GM23338 (cell line): ENCODE results near the gene CLSTN2. TPM values are rescaled to one million over a fixed set of nuclear protein-coding genes. Genes with fewer than 3 reads are reported as not detected.

ENCODE experiments used
- ATAC-seq: fragments of 200-7000 bp; cut with Tn5 transposase; 3 replicates; pipeline ENCODE4 v1.9.1; 2020
- DNase-seq: peaks from one replicate; pipeline ENCODE4 v3.0.0-alpha.2; 2015; ENCODE audit warnings: low spot score
- H2AFZ ChIP-seq: fragments of 200-600 bp; sonication (generic); 2 replicates; pipeline ENCODE4 v1.8.0; 2016; ENCODE audit warnings: antibody characterized with exemption, mild to moderate bottlenecking, moderate library complexity
- H3F3A ChIP-seq: fragments of 200-600 bp; sonication (generic); replicated peaks from 2 replicates; pipeline ENCODE4 v1.8.0; 2017; ENCODE audit warnings: antibody characterized with exemption, mixed run types, low read depth
- H3K27ac ChIP-seq: fragments of 200-600 bp; sonication (generic); 2 replicates; pipeline ENCODE4 v1.6.1; 2016; ENCODE audit warnings: low read depth
- H3K27me3 ChIP-seq: fragments of 200-600 bp; sonication (generic); 2 replicates; pipeline ENCODE4 v1.8.0; 2016; ENCODE audit warnings: mild to moderate bottlenecking, mixed run types, moderate library complexity; ENCODE audit not compliant: insufficient read depth
- H3K36me3 ChIP-seq: fragments of 200-600 bp; sonication (generic); 2 replicates; pipeline ENCODE4 v1.8.0; 2016; ENCODE audit warnings: mild to moderate bottlenecking; ENCODE audit not compliant: insufficient read depth
- H3K4me1 ChIP-seq: fragments of 200-600 bp; sonication (generic); 2 replicates; pipeline ENCODE4 v1.8.0; 2016; ENCODE audit warnings: mild to moderate bottlenecking, moderate library complexity; ENCODE audit not compliant: insufficient read depth
- H3K4me2 ChIP-seq: fragments of 200-600 bp; sonication (generic); 2 replicates; pipeline ENCODE4 v1.7.1; 2017; ENCODE audit warnings: mixed run types
- H3K4me3 ChIP-seq: fragments of 200-600 bp; sonication (generic); 2 replicates; pipeline ENCODE4 v1.6.1; 2016; ENCODE audit warnings: mixed run types
- H3K79me2 ChIP-seq: fragments of 200-600 bp; sonication (generic); replicated peaks from 2 replicates; pipeline ENCODE4 v1.8.0; 2017; ENCODE audit warnings: mild to moderate bottlenecking; ENCODE audit not compliant: insufficient read depth
- H3K9me2 ChIP-seq: fragments of 200-600 bp; sonication (generic); 2 replicates; pipeline ENCODE4 v1.8.0; 2017; ENCODE audit not compliant: insufficient read depth
- H4K20me1 ChIP-seq: fragments of 200-600 bp; sonication (generic); replicated peaks from 2 replicates; pipeline ENCODE4 v1.8.0; 2017; ENCODE audit warnings: mild to moderate bottlenecking; ENCODE audit not compliant: insufficient read depth
- H3K27ac Mint-ChIP-seq: 2 replicates; pipeline ENCODE4 v1.8.0; 2020; ENCODE audit warnings: inconsistent platforms, mild to moderate bottlenecking, moderate library complexity, mixed read lengths
- H3K27me3 Mint-ChIP-seq: 3 replicates; pipeline ENCODE4 v1.8.0; 2022; ENCODE audit warnings: low read depth, mild to moderate bottlenecking, moderate library complexity, mixed read lengths, inconsistent platforms; ENCODE audit not compliant: insufficient read depth, poor library complexity
- H3K36me3 Mint-ChIP-seq: 3 replicates; pipeline ENCODE4 v1.8.0; 2021; ENCODE audit warnings: low read depth, mild to moderate bottlenecking, inconsistent platforms, moderate library complexity, mixed read lengths
- H3K4me1 Mint-ChIP-seq: 3 replicates; pipeline ENCODE4 v1.8.0; 2020; ENCODE audit warnings: mild to moderate bottlenecking, inconsistent platforms, mixed read lengths
- H3K4me3 Mint-ChIP-seq: 3 replicates; pipeline ENCODE4 v1.8.0; 2021; ENCODE audit warnings: moderate library complexity, mild to moderate bottlenecking, inconsistent platforms, mixed read lengths
- H3K9me3 Mint-ChIP-seq: 3 replicates; pipeline ENCODE4 v1.8.0; 2020; ENCODE audit warnings: moderate library complexity, mild to moderate bottlenecking, inconsistent platforms, mixed read lengths
- CREB1 ChIP-seq: fragments of 250-450 bp; sonication (Bioruptor Pico); IDR thresholded peaks from 2 replicates; pipeline ENCODE4 v1.5.0; 2020; ENCODE audit warnings: low read depth, mild to moderate bottlenecking, moderate library complexity
- CTCF ChIP-seq, 2 experiments: fragments of 200-600 bp in 1 of 2; sonication (generic) in 1 of 2; conservative IDR thresholded peaks; 2 replicates each; pipeline versions ENCODE4 v1.5.1 to v1.6.1; 2016 to 2017; ENCODE audit warnings: antibody characterized with exemption in 2 of 2, low read depth in 2 of 2, mild to moderate bottlenecking in 2 of 2, moderate library complexity in 1 of 2
- ETS1 ChIP-seq: IDR thresholded peaks from 2 replicates; pipeline ENCODE4 v1.6.1; 2016; ENCODE audit warnings: antibody characterized with exemption
- EZH2 ChIP-seq: fragments of 200-600 bp; sonication (generic); IDR thresholded peaks from one replicate; pipeline ENCODE4 v1.8.0; 2017; ENCODE audit warnings: antibody characterized with exemption, mild to moderate bottlenecking, low read depth; ENCODE audit not compliant: unreplicated experiment
- EZH2phosphoT487 ChIP-seq: fragments of 200-600 bp; sonication (generic); IDR thresholded peaks from one replicate; pipeline ENCODE4 v1.8.1; 2018; ENCODE audit warnings: antibody characterized with exemption; ENCODE audit not compliant: unreplicated experiment
- JUNB ChIP-seq: IDR thresholded peaks from one replicate; pipeline ENCODE4 v1.6.1; 2016; ENCODE audit warnings: antibody characterized with exemption; ENCODE audit not compliant: unreplicated experiment
- POLR2AphosphoS5 ChIP-seq: IDR thresholded peaks from 2 replicates; pipeline ENCODE4 v1.6.1; 2016; ENCODE audit warnings: antibody characterized with exemption, low read depth
- STAT1 ChIP-seq: IDR thresholded peaks from one replicate; pipeline ENCODE4 v1.6.1; 2016; ENCODE audit warnings: antibody characterized with exemption; ENCODE audit not compliant: unreplicated experiment
- ZNF114 ChIP-seq: fragments of 250-450 bp; sonication (Bioruptor Pico); IDR thresholded peaks from 2 replicates; pipeline ENCODE4 v1.5.0; 2020; ENCODE audit warnings: mild to moderate bottlenecking, moderate library complexity
- ZNF331 ChIP-seq: fragments of 250-450 bp; sonication (Bioruptor Pico); IDR thresholded peaks from 2 replicates; pipeline ENCODE4 v1.5.0; 2020; ENCODE audit warnings: low read depth, mild to moderate bottlenecking, moderate library complexity
- ZNF462 ChIP-seq: fragments of 250-450 bp; sonication (Bioruptor Pico); IDR thresholded peaks from 2 replicates; pipeline ENCODE4 v1.5.0; 2020; ENCODE audit warnings: mild to moderate bottlenecking, moderate library complexity
- polyA plus RNA-seq: library from polyadenylated mRNA; unstranded; fragments of >200 nt; fragmentation: Nextera tagmentation; extraction: Ambion mirVana; gene quantifications from 2 replicates; pipeline ENCODE4 v1.2.1, GENCODE V29; 2016
- total RNA-seq: library from RNA; depleted of rRNA; stranded (reverse); fragments of >200 nt; shearing (Covaris generic); gene quantifications from 2 replicates; pipeline ENCODE4 v1.2.3, GENCODE V29; 2014

Gene CLSTN2
- total and polyA plus RNA-seq, 2 experiments from 2014 or later = 0.11 to 0.83 TPM

GRCh38 chr3:140332131-140332530 is 397.1 kb downstream of the CLSTN2 start (continued):
- TF ChIP-seq ZNF462 (CRISPR knock-in tag) (no peak), CREB1 (CRISPR knock-in tag) (no peak), EZH2phosphoT487 (no peak), EZH2 (no peak), ZNF331 (CRISPR knock-in tag) (no peak), ETS1 (no peak), STAT1 (no peak)

GRCh38 chr3:140334132-140334929 is 399.3 kb downstream of the CLSTN2 start:
- no peaks in the 10 kb centered on the region for H3K9me3 Mint-ChIP-seq
- ATAC-seq (no peak), DNase-seq (no peak)
- no peak overlapping the region for H3K4me2 ChIP-seq
- peaks cover 14% of the 10 kb centered on the region for H3K4me1 Mint-ChIP-seq
- peaks cover 13% of the 10 kb centered on the region for H3K4me1 ChIP-seq
- H3K9me2 ChIP-seq = peaks cover 15% of the 10 kb centered on the region
- no peaks in the 10 kb centered on the region for H3K36me3 Mint-ChIP-seq
- no peaks in the 10 kb centered on the region for H3K27me3 ChIP-seq
- H3K4me3 ChIP-seq = no peak overlapping the region
- no peak overlapping the region for H3K27ac Mint-ChIP-seq
- no peak overlapping the region for H3K4me3 Mint-ChIP-seq
- no peak overlapping the region for H2AFZ ChIP-seq
- no peaks in the 10 kb centered on the region for H3K36me3 ChIP-seq
- H4K20me1 ChIP-seq = no peaks in the 10 kb centered on the region
- H3K79me2 ChIP-seq = no peaks in the 10 kb centered on the region
- peaks cover 13% of the 10 kb centered on the region for H3K27me3 Mint-ChIP-seq
- no peak overlapping the region for H3K27ac ChIP-seq
- no peaks in the 10 kb centered on the region for H3F3A ChIP-seq
- TF ChIP-seq STAT1 (no peak), CTCF (conservative IDR thresholded peaks at IDR 0.05; ENCODE audit: low read depth in 2 of 2) (no peak), JUNB (no peak), ZNF114 (CRISPR knock-in tag) (no peak), ZNF331 (CRISPR knock-in tag) (no peak), EZH2 (no peak), POLR2AphosphoS5 (no peak), ETS1 (no peak)
